H4 (cell line): Measurements from ENCODE around the gene TSPAN11. TPM values are rescaled to one million over a fixed set of nuclear protein-coding genes. Genes with fewer than 3 reads are reported as not detected.
A peak's percentile ranks its signal among the peaks of the same experiment; 100 is the strongest.
"Not testable (repeated sequence)": the region's sequence is repeated elsewhere in the genome, so short reads cannot be mapped to it uniquely, and the experiment has no call there.

Source experiments
- DNase-seq: peaks from one replicate; pipeline ENCODE4 v3.0.0-alpha.2; 2015; ENCODE audit warnings: low spot score
- total RNA-seq: library from RNA; depleted of rRNA; stranded (reverse); fragments of >200 nt; shearing (Covaris generic); gene quantifications from 2 replicates; pipeline ENCODE4 v1.2.3, GENCODE V29; 2014

Gene TSPAN11
- total RNA-seq, 1 experiment from 2014 or later, result 0.70 TPM

DNA sequence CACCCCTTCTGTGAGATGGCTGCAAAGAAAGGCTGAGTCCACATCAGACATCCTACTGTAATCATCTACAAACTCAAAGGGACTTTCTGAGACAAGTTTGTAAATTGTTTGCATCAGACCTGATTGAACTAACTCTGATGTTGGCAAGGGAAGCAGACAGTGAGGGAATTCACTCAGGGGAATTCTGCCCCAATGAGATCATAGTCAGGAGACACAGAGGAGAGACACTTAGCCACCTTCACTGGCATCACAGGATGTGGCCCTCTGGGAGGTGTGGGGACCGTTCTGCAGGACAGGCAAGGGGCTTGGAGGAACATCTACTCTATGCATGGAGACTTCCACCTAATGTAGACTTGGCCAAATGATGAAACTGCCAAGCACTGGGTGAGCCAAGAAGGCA lies 76.5 kb downstream of the TSPAN11 start:
- peak; percentile 45 for DNase-seq

DNA sequence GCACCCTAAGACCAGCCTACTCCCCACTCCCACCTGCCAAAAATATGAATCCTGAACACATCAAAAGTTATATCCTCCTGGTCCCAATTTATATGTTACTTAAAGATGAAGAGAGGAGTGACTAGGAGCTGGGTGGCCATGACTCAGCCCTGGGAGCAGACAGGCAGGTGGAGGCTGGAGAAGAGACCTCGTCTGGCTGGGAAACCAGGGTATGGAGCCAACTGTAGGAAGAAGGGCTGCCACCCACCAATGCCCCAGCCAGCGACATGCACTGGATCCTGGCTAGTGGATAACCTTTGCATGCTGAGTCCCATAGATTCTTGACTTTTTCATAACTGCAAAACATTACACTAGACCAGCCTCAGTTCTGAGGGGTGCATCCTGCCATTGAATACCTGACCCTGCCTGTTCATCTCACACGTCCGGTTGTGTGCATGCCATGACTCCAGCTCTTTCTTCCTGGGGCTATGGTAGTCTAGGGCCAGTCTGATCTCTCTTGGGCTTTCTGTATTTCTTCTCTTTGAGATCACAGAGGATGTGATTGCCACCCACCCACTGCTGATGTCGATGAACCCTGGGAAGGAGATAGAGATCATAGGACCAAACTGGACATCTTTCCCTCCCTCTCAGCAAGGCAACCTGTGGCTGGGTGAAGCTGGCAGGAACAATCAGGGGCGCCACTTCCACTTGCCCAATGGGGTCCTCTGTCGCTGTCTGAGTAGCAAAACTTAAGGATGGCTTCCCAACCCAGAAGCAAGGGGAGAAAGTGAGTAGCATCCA lies 77.5 kb downstream of the TSPAN11 start:
- no peak for DNase-seq

DNA sequence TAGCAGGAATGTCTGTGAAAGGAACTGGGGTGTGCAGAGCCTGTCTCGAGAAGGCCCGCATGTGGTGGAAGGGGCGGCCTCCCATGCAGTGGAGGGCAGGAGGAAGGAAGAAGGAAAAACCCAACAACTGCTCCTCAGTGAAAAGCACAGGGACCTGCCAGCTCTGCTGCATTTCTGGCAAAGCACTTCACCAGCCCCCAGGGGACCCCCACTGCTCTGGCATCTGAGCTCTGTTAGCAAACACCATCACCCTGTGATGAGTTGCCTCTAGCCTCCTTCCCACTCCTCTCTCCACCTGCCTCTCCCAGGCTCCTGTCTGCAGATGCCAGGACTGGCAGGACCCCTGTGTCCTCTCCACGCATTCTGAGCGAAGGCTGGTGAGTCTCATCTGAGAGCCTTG lies 78.1 kb downstream of the TSPAN11 start:
- DNase-seq, result no peak

DNA sequence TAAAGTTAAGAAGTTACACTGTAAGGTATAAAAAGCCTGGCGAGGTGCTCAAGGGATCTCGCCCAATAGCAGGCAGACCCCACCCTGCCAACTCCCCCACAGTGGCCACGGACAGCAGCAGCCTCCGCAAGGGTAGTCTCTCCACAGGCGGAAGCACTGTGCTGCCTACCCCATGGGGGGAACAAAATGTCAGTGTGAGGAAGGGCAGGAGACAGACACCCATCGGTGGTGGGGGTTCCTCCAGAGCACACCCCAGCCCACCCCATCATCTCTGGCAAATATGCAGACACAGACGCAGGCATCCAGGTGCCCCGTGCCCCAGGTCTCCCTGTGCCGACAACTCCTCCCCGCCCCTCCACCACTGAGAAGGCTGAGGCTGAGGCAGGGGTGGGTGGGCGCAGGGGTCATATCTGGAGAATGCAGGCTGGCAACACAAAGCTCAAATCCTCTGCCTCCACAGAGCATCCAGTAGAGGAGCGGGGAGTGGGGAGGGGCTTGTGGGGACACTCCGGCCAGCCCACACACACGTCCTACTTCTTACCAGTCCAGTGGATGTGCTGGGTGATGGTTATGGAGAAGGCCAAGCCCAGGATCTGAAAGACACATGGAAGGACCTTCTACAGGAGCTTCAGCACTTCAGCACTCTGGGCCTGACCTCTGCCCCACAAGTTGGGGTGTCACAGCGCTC lies 78.9 kb downstream of the TSPAN11 start:
- no peak for DNase-seq

DNA sequence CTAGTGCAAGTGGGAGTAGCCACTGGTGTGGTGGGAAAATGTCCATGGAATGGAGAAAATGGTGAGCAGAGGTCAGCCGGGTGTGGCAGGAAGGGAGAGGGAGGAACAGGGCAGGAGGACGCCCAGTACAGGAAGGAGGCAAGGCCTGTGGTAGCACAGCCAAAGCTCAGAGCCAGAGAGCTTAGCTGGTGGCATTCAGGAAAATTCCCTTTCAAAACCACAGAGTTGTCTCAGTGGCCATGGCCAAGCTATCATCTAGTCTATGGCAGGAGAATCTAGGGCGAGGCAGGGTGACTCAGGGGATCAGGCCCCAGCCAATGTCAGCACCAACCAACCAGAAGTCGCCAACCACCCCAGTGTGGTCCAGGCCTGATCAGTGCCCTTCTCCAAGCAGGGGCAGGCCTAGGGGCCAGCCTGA lies 79.4 kb downstream of the TSPAN11 start:
- DNase-seq, result peak; percentile 81

DNA sequence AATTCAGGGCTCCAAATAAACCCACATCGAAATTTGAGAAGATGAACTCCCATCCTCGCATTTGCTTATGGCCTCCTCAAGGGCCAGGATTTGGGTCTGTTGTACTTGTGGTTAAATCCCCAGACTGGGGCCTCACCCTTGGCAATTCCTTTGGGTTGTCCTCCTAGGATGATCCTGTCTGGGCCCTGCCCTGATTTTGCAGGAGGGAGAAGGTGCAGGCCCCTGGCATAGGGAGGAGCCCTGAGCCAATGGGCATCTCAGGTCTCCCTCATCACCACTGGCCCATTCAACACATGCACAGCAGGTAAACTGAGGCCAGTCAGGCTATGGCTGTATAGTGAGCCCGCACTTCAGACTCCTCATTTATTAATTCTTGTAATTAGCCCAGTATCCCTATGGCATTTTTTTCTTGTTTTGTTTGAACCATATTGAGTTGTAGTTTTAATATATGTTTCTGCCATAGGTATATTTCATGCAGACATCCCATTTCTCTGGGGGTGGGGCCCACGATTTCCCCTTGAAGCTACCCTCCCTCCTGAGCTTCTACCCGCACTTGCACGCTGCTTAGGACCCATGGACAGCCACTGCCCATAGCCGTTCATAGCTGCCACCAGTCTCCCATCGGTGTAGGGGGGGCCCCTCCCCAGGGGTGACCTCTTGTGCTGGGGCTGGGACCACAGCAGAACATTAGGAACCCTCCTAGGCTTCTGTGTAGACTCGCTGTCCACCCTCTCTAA lies 80.0 kb downstream of the TSPAN11 start:
- DNase-seq, result no peak

DNA sequence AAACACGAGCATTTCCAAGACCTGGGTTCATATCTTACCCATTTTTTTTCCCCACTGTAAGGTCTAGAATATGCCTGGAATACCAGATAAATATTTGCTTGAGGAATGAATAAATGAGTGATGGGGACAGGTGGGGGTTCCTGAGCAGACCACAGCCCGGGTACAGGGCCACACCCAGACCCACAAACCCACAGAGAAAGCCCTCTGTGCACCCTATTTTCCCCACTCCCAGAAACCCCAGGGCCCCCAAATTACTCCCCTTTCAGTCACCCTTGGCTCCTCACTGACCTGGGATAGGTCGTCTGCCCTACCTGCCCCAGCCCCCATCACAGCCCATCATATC lies 80.6 kb downstream of the TSPAN11 start:
- no peak for DNase-seq

DNA sequence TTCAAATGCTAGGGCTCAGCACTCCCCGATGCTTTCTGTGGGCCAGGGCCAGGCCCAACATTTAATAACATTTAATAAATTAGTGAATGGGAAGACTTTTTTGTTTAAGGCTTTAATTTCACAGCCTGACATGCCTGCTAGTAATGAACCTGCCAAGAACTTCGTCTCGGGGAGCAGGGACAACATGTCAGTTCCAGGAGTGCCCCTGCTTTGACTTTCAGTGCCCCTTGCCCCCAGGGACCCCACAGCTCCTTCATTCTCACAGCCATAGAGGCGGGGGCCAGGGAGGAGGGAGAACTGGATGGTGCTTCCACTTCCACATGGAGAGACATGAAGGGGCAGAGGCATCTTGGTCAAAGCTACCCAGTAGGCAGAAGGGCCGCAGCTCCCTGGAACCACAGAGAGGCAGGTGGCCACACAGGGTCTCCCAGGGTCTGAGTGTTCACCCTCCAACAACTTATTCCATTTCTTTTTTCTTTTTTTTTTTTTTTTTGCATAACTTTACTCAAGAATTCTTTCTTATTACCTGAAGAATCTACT lies 81.2 kb downstream of the TSPAN11 start:
- no peak for DNase-seq

DNA sequence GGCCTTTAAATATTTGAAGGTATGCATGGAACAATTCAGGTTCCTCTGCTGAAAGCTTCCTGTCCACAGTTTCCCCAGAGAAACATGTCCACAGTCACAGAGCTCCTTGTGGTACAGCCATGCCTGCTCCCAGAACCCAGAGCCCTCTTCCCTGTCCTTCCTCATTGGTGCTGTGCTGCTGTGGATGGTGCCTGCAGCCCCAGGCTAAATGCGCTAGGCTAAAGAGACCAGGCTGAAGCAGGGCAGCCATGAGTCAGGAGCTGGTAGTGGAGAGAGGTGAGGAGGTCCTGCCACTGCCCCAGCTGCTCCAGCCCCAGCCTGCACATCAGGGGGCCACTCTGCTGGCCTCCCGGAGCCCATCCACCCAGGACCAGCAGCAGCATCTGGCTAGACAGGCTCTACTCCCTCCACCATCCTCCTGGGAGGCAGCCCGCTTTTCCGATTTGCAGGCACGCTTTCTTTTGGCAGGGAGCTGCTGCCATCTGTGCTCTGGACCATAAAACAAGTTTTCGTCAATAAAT lies 81.8 kb downstream of the TSPAN11 start:
- DNase-seq, result no peak

DNA sequence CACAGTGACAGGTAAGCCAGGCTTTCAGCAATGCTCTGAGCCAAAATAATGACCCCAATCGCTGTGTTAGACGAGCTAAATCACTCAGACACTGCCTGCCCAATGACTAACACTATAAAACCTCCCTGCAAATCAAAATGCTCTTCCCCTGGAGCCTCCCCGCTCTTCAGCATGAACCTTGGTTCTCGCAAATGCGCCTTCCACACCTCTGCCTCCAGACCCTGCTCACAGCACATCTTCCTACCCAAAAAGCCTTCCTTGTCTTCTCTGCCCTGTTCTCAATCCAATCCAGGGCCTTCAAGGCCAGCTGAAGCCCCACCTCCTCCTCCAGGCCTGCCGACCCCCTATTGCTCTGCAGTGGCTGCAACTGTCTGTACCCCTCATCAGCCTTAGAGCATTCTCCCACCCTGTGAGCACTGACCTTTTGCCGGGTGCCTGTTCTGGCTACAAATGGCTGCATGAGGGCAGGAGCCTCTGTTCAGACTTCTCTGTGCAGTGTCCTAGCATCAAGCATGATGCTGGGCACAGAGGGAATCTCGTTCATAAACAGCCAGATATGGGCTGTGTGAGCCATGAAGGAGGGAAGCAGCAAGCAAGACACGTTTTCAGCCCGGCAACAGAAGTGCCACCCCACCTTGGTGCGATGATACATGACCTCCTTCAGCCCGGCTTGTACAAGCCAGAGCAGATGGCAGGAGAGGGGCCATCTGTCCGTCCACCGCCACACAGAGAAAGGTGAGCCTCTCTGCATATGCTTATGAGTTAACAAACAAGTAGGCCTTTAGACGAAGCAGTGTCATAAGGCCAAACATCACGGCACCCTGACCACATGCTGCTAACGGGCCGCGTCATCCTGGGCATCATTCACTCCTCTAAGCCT lies 82.7 kb downstream of the TSPAN11 start:
- DNase-seq, result no peak

DNA sequence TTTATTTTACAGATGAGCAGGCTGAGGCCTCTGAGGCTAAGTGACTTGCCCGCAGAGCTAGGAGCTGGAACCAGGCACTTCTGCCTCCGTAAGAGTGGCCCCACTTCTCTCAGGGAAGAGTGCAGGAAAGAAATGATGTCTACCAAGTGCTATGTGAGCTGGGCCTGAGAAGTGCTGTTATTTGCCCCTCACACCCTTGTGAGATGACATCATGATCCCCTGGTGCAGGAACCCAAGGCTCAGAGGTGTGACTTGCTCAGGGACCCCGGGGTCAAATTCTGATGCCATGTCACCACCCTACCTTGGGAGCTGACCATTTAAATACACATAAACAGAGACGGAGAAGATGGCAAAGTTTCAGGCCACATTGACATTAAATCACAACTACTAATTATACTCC lies 83.4 kb downstream of the TSPAN11 start:
- DNase-seq, result no peak

DNA sequence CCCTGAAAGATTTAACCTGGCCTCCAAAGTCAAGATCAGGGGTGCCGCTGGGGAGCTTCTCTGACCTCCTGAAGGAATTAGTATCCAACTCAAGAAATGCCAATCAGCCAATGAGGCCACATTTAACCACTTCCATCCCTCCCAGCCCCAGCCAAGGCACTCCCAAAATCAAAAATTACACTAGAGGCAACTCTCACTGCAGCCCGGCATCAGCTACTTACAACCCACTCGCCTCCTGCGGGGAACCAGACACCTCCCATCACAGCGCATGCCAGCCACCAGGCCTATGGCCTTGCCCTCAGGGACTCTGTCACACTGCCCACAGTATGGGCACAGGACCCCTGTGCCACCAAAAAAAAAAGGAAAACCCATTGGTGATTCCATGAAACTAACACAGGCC lies 84.8 kb downstream of the TSPAN11 start:
- DNase-seq, result no peak

DNA sequence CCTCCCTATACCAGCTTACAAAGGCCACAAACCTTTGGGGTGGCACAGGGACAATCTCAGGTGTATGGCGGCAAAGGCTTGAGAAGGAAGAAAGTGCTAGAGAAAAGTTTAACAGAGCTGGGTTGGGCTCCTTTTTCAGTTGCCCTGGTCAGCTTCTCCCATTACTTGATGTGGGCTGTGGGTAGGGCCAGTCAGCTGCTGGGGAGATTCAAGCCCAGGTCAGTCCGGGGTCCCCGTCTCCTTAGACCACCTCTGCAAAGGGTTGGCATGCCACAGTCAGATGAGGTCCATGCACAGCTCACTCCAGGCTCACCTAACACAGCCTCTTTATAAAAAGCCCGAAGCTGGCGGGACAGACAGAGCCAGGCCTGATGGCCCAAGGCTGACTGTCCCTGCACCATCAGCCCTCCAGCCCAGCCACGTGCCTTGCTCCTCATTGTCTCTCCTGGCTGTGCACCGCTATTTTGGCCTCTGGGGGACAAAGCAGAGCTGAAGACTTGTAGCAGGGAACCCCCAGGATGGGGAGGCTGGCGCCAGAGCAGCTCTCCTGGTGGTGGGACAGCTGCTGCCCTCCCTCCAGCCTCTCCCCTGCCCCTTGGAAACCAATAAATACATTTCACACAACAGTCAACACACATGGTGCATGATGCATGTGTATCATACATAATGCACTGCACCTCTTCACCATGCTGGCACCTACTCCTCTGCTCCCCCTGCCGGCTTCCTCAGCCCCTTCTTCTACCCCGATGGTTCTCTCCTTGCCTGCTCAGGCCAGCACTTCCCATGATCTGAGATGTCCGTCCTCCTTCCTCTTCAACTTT lies 85.4 kb downstream of the TSPAN11 start:
- no peak for DNase-seq

DNA sequence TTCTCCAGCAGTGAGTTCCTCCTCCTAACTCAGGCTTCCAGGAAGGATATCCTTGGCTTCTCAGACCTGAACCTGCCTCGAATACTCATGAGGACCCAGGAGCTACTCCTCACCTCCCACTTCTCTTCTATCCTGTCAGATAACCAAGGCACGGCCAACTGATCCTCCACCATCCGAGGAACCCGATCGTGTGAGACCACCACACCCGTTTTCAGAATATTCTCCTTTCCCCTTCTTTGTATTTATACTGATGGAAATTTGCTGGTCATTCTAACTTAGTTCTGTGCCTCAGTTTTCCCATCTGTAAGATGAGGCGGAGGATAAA lies 86.0 kb downstream of the TSPAN11 start:
- DNase-seq, result not testable (repeated sequence)

DNA sequence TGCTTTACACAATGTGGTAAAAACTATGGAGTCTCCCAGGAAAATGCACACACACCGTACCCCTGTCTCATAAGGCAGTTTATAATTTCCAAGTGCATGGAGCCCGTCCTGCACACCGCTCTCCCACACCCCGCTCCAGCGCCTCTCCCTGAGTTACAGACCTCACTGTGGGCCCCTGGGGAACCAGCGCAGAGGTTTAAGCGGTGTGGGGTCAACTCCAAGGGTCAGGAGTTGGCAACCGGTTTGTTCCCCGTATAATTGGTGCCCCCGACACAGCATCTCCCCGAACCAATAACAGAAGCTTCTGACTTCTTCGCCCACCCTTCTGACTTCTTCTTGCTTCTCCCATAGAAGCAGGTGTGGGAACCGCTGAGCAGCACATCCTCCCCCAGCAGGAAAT lies 88.7 kb downstream of the TSPAN11 start:
- DNase-seq, result no peak

DNA sequence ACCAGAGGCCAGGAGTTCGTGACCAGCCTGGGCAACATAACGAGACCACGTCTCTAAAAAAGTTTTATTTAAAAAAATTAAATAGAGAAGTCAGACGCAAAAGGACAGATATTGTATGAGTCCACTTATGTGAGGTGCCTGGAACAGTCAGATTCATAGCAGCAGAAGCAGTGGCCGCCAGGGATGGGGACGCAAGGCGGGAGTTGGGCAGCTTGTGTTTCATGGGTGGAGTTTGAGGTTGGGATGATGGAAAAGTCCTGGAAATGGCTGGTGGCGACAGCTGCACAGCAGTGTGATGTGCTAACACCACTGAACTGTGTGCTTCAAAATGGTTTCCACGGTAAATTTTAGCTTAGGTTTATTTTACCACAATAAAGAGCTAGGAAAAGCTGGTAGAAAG lies 89.5 kb downstream of the TSPAN11 start:
- no peak for DNase-seq

DNA sequence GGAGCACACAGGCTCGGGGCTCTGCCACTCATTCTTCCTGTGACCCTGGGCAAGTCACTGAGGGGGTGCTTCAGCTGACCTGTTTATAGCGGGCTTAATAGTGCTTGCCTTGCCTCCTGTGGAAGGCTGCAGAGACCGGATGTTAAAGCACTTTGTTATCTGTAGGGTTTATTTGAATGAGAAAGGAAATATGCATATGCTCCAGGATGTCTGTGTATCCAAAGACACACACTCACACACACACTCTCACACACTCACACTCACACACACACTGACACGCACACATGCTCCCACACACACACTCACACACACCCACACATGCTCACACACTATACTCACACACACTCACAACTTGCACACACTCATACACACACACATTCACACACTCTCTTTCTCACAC lies 91.0 kb downstream of the TSPAN11 start:
- no peak for DNase-seq

DNA sequence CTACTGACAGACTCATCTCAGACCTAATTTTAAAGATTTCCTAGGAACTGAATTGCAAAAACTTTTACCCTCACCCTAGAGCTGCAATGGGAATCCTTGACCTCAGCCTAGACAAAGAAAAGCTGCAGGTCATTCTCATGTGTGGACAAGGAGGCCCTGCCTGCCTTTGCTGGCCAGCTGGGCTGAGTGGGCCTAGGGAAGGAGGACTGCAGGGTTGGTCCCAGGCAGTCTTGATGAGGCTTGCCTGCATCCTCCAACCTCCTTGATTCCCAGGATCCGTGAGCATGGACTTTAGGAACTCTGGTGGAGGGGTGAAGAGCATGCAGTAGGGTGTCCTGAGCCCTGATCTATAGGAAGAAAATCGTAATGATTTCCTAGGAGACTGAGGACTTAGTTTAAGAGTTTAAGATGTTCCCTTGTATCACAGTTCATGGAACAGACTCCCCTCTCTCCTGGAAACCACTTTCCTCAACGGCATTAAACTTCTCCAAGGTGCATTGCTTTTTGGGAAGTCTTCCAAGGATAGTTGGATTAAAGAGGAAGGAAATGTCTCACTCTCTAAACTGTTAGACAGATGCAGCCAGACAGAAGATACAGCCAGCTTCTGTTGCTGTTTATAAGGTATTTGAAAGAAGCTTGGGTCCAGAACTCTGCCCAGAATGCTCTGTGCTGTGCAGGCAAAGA lies 91.7 kb downstream of the TSPAN11 start:
- no peak for DNase-seq

DNA sequence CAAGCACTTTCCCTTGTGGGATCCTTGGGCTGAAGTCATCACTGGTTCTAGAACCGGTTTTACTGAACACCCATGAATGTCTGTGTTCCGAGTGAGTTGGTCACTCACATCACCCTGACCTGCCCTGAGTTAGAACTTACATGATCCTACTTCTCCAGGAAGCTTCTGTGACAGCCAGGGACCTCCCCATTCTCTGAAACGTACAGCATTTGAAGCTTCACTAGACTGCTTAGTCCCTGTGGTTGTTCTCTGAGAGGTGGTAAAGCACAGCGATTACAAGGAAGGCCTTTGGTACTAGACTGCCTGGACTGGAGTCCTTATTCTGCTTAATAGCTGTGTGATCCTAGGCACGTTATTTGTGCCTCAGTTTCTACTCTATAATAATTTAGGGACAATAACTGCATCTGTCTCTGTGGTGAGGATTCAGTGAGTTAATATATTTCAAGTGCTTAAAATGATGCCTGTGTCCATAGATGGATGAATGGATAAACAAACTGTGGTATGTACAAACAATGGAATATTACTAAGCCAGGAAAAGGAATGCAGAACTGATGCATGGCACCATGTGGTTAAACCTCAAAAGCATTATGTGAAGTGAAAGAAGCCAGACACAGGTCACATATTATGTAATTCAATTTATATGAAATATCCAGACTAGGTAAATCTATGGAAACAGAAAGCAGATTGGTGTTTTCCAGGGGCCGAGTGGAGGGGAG lies 92.4 kb downstream of the TSPAN11 start:
- no peak for DNase-seq
